ENCODE data around the gene MCC. TPM values are rescaled to one million over a fixed set of nuclear protein-coding genes. Genes with fewer than 3 reads are reported as not detected.

MCC gene
- total RNA-seq, 3 donors from 2014 or later = 1.2 to 2.9 (median 2.5) TPM

DNA sequence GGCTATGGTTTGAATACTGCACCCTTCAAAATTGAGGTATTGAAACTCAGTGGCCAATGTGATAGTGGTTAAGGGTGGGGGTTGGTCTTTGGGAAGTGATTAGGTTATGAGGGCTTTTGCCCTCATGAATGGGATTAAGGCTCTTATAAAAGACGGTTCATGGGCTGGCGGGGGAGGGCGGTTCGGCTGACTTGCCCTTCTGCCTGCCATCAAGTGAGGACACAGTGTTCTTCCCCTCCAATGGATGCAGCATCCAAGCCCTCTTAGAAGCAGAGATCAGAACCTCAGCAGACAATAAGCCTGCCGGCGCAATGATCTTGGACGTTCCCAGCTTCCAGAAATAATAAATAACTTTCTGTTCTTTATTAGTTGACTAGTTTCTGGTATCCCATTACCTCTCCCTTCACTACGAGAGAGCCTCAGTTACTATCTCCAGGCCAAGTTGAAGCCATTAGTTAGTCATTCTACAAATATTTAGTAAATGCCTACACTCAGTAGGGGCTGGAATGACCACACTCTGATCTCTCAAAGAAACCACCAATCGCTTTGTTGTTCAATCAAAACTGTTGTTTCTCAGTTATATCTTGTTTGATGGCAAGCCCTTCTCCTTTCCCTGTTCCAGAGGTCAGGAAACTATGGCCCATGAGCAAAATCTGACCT, 272.7 kb downstream of the MCC start:
- no peaks in the 10 kb centered on the region for H3K36me3 Mint-ChIP-seq (ENCODE audit: insufficient read depth)
- no peak overlapping the region for H3K4me3 Mint-ChIP-seq
- no peaks in the 10 kb centered on the region for H3K4me1 Mint-ChIP-seq (ENCODE audit: low read depth)
- peaks cover 3% of the 10 kb centered on the region for H3K27me3 Mint-ChIP-seq (ENCODE audit: low read depth)
- DNase-seq (no peak), ATAC-seq (no peak)
- no peaks in the 10 kb centered on the region for H3K9me3 Mint-ChIP-seq

DNA sequence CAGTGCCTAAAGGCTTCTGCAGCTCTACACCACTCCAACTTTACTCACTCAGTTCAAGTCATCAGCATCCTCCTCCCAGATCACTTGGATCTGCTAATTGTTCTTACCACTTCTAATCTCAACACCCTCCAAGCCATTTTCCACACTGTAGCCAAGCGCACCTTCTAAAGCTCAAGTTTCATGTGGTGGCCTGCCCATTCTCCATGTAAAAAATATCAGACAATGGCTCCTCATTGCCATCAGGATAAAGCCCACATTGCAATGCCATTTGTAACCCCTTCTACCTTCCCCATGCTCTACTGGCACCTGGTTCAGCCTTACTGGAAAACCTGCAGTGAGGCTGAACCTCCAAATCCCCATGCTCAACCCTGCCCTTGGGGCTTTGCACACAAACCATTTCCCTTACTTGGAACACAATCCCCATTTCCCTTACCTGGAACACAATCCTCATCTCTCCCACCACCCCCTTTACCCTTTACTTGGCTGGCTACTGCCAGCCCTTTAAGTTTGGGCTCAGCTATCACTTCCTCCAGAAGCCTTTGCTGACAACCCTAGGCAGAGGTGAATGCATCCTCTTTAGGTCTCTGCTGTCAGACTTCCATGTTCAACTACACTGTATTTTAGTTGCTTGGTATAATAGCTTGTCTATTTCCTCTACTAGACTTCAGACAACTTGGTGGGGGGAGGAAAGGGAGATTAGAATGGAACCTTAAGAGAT, 273.5 kb downstream of the MCC start:
- no peaks in the 10 kb centered on the region for H3K4me1 Mint-ChIP-seq (ENCODE audit: low read depth)
- H3K4me3 Mint-ChIP-seq = no peak overlapping the region
- DNase-seq (no peak), ATAC-seq (no peak)
- no peaks in the 10 kb centered on the region for H3K9me3 Mint-ChIP-seq
- no peaks in the 10 kb centered on the region for H3K36me3 Mint-ChIP-seq (ENCODE audit: insufficient read depth)
- peaks cover 3% of the 10 kb centered on the region for H3K27me3 Mint-ChIP-seq (ENCODE audit: low read depth)

DNA sequence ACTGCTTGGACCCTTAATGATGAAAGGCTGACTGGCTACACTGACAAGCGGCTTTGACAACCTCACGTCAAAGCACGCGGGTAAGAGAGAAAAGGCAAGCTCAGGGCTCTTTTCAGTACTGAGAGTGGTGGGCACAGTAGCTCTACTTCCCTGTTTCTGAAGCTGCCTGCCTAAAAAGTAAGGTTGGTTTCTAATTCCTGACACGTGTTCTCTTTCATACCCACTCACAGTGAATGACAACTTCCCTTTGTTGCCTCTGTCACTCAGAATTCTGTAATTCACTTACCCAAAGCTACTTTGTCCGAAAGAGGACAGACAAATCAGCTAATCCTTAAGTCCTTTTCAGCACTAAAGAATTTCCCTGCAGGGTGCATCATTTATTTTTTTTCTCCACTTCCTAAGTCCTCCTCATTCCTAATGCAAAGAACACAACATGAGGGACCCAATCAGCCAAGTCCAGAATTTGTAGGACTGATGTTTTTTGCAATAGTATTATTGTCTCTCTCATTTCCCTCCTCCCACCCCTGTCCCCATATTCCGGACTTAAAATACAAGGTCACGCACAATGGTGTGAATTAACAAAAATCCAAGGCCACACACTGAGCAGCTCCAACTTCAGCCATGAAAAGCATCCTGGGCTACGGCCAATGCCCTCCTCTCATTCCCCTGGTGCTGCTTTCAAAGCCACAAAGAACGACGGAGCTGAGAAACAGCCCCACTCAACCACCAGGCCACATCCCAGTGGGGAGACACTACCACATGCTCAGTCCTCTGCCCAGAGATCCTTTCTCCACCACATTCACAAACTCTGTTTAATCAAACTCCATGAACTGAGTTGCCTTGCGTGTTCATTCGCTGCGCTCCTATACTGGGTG, 274.5 kb downstream of the MCC start:
- ATAC-seq (no peak), DNase-seq (no peak)
- H3K4me1 Mint-ChIP-seq (ENCODE audit: low read depth) = no peaks in the 10 kb centered on the region
- H3K36me3 Mint-ChIP-seq (ENCODE audit: insufficient read depth) = no peaks in the 10 kb centered on the region
- no peaks in the 10 kb centered on the region for H3K9me3 Mint-ChIP-seq
- no peak overlapping the region for H3K4me3 Mint-ChIP-seq
- peaks cover 3% of the 10 kb centered on the region for H3K27me3 Mint-ChIP-seq (ENCODE audit: low read depth)

DNA sequence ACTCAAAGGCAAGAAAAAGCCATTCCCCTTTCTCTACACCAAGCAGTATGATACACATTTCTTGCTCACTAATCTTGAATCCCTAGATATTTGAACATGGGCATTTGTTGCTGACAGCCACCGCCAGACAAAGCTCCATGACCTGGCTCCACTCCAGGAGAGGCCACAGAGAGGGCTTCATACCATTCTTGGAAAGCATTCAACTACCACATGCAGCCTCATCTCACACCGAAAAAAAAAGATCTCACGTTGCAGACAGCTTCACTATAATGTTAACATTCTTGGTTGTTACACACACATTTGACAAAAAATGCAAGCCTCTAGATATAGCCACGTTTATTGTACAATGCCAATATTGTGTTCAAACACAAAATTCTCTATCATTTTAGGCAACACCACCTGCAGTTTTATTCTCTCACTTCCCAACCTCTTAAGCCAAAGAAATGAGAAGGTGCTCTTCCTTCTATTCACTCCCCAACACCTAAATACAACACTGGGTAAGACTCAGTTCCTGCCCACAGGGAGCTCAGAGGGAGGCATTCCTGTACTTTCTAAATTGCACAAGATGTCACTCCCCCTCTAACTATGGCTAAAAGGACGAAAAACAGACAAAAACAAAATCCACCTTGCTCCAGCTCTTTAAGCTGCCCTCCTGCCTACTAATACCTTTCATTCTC, 275.9 kb downstream of the MCC start:
- H3K36me3 Mint-ChIP-seq (ENCODE audit: insufficient read depth) = no peaks in the 10 kb centered on the region
- H3K27me3 Mint-ChIP-seq (ENCODE audit: low read depth) = peaks cover 3% of the 10 kb centered on the region
- no peak overlapping the region for H3K4me3 Mint-ChIP-seq
- DNase-seq (no peak), ATAC-seq (no peak)
- no peaks in the 10 kb centered on the region for H3K9me3 Mint-ChIP-seq
- no peaks in the 10 kb centered on the region for H3K4me1 Mint-ChIP-seq (ENCODE audit: low read depth)

DNA sequence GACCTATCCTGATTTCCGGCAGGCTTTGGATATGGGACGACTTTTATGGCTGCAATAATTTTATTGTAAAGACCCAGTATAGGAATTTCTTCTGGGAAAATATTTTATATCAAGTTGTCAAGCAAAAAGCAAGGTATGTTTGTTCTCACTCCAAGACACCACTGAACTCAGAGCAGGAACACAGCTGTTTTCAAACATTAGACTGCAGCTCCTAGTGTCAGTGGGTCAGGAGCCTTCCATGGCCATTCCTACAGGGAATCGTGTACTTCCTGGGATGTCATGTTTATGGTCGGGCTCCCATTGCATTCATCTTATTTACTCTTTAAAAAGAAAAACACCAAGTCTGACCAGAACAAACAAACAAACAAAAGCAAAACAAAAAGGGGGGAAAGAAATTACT, 278.8 kb downstream of the MCC start:
- H3K9me3 Mint-ChIP-seq = no peaks in the 10 kb centered on the region
- ATAC-seq (no peak), DNase-seq (no peak)
- H3K36me3 Mint-ChIP-seq (ENCODE audit: insufficient read depth) = no peaks in the 10 kb centered on the region
- H3K4me3 Mint-ChIP-seq = no peak overlapping the region
- no peaks in the 10 kb centered on the region for H3K27me3 Mint-ChIP-seq (ENCODE audit: low read depth)
- no peaks in the 10 kb centered on the region for H3K4me1 Mint-ChIP-seq (ENCODE audit: low read depth)

DNA sequence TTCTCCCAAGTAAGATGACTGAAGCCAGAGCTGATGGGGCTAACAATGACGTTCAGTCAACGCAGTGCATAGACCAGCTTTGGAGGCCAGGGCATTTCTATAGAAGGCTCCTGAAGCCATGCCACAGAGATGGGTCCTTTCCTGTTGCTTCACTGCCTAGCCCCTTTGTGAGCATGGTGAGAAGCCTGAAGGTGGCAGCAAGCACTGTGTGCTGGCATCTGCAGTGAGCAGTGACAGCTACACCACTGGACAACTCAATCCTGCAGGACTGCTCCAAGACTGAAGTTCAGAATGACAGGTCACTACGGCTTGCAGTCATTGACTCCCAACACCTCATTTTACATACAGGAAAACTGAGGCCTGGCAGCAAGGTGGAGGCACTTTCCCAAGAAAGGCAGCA, 282.4 kb downstream of the MCC start:
- H3K4me1 Mint-ChIP-seq (ENCODE audit: low read depth) = no peaks in the 10 kb centered on the region

DNA sequence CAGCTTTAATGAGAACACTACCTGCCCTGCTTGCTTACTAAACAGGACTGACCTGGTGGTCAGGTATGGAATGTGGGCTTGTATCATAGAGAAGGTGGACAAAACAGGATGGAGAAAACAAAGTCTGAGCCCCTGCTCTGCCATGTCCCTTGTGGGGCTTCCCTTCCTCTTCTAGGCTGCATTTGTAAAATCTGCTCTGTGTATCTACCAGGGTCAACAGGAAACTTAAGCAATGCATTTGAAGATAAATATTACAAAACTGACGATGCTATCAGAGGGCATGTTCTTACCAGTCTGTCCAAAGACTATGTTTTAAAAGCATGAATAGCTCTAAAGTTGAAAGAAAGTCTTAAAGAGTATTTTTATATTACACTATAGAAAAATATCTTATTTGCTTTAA, 282.9 kb downstream of the MCC start:
- no peak for ATAC-seq
- no peaks in the 10 kb centered on the region for H3K27me3 Mint-ChIP-seq (ENCODE audit: low read depth)
- no peak overlapping the region for H3K4me3 Mint-ChIP-seq
- no peaks in the 10 kb centered on the region for H3K9me3 Mint-ChIP-seq
- no peak for DNase-seq
- H3K4me1 Mint-ChIP-seq (ENCODE audit: low read depth) = no peaks in the 10 kb centered on the region
- no peaks in the 10 kb centered on the region for H3K36me3 Mint-ChIP-seq (ENCODE audit: insufficient read depth)

More for the DNA sequence above, 282.4 kb downstream of the MCC start:
- H3K27me3 Mint-ChIP-seq (ENCODE audit: low read depth) = no peaks in the 10 kb centered on the region
- no peak for DNase-seq
- H3K4me3 Mint-ChIP-seq = no peak overlapping the region
- no peak for ATAC-seq
- H3K9me3 Mint-ChIP-seq = no peaks in the 10 kb centered on the region
- no peaks in the 10 kb centered on the region for H3K36me3 Mint-ChIP-seq (ENCODE audit: insufficient read depth)

DNA sequence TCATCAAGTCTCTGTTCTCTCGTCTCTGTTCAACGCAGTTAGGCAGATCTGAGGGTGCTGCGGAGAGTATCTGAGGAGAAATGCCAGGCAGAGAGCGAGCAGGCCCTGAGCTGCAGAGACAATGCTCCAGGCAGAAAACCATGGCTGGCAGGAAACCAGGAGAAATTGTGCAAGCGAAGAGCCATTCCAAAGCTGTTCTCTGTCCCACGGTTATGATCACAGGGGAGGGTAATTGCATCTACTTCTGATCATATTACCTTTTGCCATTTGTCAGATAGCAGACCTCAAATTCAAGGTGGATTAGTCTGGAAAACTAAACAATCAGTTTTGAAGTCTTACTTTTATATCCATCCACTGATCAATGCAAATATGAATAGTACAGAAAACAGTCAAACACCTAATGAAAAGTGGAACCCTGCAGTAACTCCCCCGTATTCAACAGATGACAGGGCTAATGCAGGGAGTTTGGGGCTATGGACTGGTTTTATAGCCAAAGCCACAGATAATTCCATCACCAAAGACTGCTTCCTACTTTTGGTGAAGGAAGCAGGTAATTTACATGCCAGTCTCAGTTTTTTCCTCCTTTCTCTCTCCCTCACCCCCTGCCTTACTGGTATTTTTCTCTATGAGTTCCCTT, 283.6 kb downstream of the MCC start:
- no peaks in the 10 kb centered on the region for H3K4me1 Mint-ChIP-seq (ENCODE audit: low read depth)
- no peak overlapping the region for H3K4me3 Mint-ChIP-seq
- DNase-seq = no peak
- no peak for ATAC-seq
- no peaks in the 10 kb centered on the region for H3K9me3 Mint-ChIP-seq
- no peaks in the 10 kb centered on the region for H3K36me3 Mint-ChIP-seq (ENCODE audit: insufficient read depth)
- no peaks in the 10 kb centered on the region for H3K27me3 Mint-ChIP-seq (ENCODE audit: low read depth)

DNA sequence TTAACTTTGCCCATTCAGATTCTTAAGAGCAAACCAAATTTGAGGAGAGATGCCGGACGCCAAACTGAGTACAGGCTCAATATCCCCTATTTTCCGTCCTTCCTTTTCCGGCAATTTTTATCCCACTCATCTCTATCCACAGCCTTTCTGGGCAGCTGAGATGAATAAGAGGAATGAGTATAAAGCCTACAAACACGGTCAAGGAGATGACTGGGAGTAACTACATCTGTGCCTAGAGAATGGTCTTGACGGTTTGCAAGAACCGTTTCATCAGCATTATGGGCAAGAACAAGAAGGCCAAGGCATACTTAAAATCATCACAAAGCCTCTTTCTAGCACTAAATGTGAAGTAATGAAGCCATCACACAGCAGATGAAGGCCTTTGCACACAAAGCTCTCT, 284.3 kb downstream of the MCC start:
- no peaks in the 10 kb centered on the region for H3K27me3 Mint-ChIP-seq (ENCODE audit: low read depth)
- H3K4me1 Mint-ChIP-seq (ENCODE audit: low read depth) = no peaks in the 10 kb centered on the region
- no peak for ATAC-seq
- H3K9me3 Mint-ChIP-seq = no peaks in the 10 kb centered on the region
- H3K4me3 Mint-ChIP-seq = no peak overlapping the region
- DNase-seq = no peak
- no peaks in the 10 kb centered on the region for H3K36me3 Mint-ChIP-seq (ENCODE audit: insufficient read depth)

DNA sequence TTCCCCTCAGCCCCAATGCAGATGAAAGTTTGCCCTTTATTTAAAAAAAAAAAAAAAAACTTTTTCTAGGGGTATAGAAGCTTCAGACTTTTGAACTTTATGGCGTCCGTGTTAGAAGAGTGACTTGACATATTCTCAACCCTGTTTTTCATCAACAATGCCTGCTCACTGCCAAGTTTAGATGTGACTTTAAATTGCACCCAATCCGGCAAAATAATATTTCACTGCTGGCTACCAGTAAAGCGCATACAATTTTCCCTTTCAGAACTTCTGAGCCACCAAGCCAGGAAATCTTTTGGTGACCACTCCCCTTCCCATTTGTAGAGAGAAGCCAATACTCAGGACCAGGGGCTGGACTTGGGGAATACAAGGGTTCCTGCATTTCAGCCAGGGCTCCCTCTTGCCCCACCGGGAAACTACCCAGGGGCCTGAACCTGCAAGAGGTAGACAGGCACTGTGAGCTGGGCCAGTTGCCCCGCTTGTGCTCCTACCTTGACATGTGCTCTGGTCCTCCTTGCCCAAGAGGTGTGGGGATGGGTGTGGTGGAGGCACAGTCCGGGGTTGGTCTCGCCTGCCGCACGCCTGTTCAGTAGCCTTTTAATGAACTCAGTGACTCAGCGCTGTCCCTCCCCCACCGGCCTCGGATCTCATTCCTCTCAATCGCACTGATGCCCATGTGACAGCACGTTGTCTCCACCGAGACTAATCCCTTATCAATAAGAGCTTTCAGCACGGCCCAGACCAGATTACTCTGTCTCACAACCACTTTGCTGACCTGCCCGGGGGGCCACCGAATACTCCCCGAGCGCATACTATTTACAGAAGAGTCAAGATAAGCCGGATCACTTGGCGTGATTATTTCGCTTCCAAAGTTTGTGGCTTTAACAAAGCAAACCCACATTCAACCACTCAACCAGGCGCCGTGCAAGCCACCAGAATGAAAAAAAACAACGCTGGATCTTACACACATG, 285.2 kb downstream of the MCC start:
- Mint-ChIP-seq H3K9me3 (no peaks in the 10 kb centered on the region), H3K36me3 (ENCODE audit: insufficient read depth) (no peaks in the 10 kb centered on the region), H3K4me3 (no peak overlapping the region), H3K4me1 (ENCODE audit: low read depth) (no peaks in the 10 kb centered on the region), H3K27me3 (ENCODE audit: low read depth) (no peaks in the 10 kb centered on the region)
- DNase-seq (no peak), ATAC-seq (no peak)

DNA sequence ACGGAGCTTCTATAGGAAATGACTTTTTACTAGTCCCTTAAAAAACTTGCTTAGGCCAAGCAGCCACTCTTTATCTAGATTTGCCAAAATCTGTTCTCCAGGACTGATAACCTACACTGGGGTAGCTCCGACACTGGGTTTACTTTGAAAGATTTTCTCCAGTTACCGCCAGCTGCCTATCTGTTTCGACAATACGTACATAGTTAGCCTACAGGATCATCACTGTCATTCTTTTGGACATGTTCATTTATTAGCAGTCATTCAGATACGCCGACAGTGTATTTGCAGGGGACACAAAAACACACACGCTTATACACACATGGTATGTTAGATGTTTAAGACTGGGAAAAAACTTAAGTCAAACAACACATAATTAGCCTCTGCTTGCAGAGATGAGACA, 286.0 kb downstream of the MCC start:
- DNase-seq = no peak
- Mint-ChIP-seq H3K36me3 (ENCODE audit: insufficient read depth) (no peaks in the 10 kb centered on the region), H3K4me1 (ENCODE audit: low read depth) (peaks cover 2% of the 10 kb centered on the region), H3K9me3 (no peaks in the 10 kb centered on the region), H3K27me3 (ENCODE audit: low read depth) (no peaks in the 10 kb centered on the region), H3K4me3 (no peak overlapping the region)
- no peak for ATAC-seq

DNA sequence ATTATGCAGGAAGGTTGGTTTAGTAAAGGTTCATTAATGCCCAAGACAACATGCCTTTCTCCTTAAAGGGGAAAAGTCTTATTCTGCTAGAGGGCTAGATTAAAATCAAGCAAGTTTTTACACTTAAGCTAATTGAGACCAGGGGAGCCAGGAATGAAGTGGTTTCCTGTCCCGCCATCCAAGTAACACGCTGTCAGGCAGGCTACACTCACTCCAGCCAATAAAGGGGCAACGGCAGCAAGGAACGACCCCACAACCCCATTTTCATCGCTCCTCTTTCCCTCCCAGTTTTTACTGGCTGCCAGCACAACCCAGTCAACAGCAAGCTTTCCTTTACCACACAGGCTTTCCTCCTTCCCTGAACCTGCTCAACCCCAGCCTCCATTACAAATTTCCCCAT, 286.5 kb downstream of the MCC start:
- Mint-ChIP-seq H3K4me1 (ENCODE audit: low read depth) (peaks cover 2% of the 10 kb centered on the region), H3K27me3 (ENCODE audit: low read depth) (no peaks in the 10 kb centered on the region), H3K4me3 (no peak overlapping the region), H3K36me3 (ENCODE audit: insufficient read depth) (no peaks in the 10 kb centered on the region), H3K9me3 (no peaks in the 10 kb centered on the region)
- DNase-seq = no peak
- no peak for ATAC-seq
